ENCODE results near the gene RANBP17.

DNA sequence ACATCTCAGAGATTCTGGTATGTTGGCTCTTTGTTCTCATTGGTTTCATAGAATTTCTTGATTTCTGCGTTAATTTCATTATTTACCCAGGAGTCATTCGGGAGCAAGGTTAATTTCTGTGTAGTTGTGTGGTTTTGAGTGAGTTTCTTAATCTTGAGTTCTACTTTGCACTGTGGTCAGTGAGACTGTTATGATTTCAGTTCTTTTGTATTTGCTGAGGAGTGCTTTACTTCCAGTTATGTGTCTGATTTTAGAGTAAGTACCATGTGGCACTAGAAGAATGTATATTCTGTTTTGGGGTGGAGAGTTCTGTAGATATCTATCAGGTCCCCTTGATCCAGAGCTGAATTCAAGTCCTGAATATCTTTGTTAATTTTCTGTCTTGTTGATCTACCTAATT is 12.2 kb downstream of the RANBP17 start:
- TF ChIP-seq, protein P1, sequence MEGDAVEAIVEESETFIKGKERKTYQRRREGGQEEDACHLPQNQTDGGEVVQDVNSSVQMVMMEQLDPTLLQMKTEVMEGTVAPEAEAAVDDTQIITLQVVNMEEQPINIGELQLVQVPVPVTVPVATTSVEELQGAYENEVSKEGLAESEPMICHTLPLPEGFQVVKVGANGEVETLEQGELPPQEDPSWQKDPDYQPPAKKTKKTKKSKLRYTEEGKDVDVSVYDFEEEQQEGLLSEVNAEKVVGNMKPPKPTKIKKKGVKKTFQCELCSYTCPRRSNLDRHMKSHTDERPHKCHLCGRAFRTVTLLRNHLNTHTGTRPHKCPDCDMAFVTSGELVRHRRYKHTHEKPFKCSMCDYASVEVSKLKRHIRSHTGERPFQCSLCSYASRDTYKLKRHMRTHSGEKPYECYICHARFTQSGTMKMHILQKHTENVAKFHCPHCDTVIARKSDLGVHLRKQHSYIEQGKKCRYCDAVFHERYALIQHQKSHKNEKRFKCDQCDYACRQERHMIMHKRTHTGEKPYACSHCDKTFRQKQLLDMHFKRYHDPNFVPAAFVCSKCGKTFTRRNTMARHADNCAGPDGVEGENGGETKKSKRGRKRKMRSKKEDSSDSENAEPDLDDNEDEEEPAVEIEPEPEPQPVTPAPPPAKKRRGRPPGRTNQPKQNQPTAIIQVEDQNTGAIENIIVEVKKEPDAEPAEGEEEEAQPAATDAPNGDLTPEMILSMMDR (IDR thresholded peaks at IDR 0.05): no peak
- TF ChIP-seq EP300 (IDR thresholded peaks at IDR 0.05): no peak
